Hepatocyte (in vitro differentiated cells): ENCODE measurements around the gene CDK14. TPM values are rescaled to one million over a fixed set of nuclear protein-coding genes. Genes with fewer than 3 reads are reported as not detected.

Source experiments
- DNase-seq: peaks from one replicate; pipeline ENCODE4 v3.0.0-alpha.2; 2016; ENCODE audit warnings: low spot score
- H2AFZ ChIP-seq: fragments of 200-600 bp; sonication (generic); 2 replicates; pipeline ENCODE4 v1.6.0; 2016; ENCODE audit warnings: antibody characterized with exemption, mild to moderate bottlenecking
- H3K27ac ChIP-seq: fragments of 200-600 bp; sonication (generic); 2 replicates; pipeline ENCODE4 v1.5.1; 2016; ENCODE audit warnings: mild to moderate bottlenecking
- H3K27me3 ChIP-seq: fragments of 200-600 bp; sonication (generic); 2 replicates; pipeline ENCODE4 v1.6.1; 2016
- H3K36me3 ChIP-seq: fragments of 200-600 bp; sonication (generic); replicated peaks from 2 replicates; pipeline ENCODE4 v1.5.1; 2016; ENCODE audit warnings: low read depth; ENCODE audit not compliant: insufficient read depth
- H3K4me1 ChIP-seq: fragments of 200-600 bp; sonication (generic); 2 replicates; pipeline ENCODE4 v1.5.1; 2016; ENCODE audit warnings: mild to moderate bottlenecking, moderate library complexity; ENCODE audit not compliant: insufficient read depth
- H3K4me2 ChIP-seq: fragments of 200-600 bp; sonication (generic); 2 replicates; pipeline ENCODE4 v1.6.0; 2016
- H3K4me3 ChIP-seq: fragments of 200-600 bp; sonication (generic); 2 replicates; pipeline ENCODE4 v1.5.1; 2016; ENCODE audit warnings: mild to moderate bottlenecking
- H3K79me2 ChIP-seq: fragments of 200-600 bp; sonication (generic); 2 replicates; pipeline ENCODE4 v1.6.0; 2017; ENCODE audit warnings: mild to moderate bottlenecking
- H3K9me2 ChIP-seq: fragments of 200-600 bp; sonication (generic); replicated peaks from 2 replicates; pipeline ENCODE4 v1.6.0; 2017; ENCODE audit warnings: mild to moderate bottlenecking; ENCODE audit not compliant: insufficient read depth
- H3K9me3 ChIP-seq: fragments of 200-600 bp; sonication (generic); 2 replicates; pipeline ENCODE4 v1.5.1; 2016; ENCODE audit warnings: low read depth, mild to moderate bottlenecking
- H4K20me1 ChIP-seq: fragments of 200-600 bp; sonication (generic); 2 replicates; pipeline ENCODE4 v1.6.0; 2016; ENCODE audit warnings: mild to moderate bottlenecking; ENCODE audit not compliant: insufficient read depth, poor library complexity, severe bottlenecking
- CTCF ChIP-seq: fragments of 200-600 bp; sonication (generic); IDR thresholded peaks from 2 replicates; pipeline ENCODE4 v1.5.1; 2016; ENCODE audit warnings: antibody characterized with exemption, mild to moderate bottlenecking; ENCODE audit not compliant: poor library complexity
- EZH2 ChIP-seq: fragments of 200-600 bp; sonication (generic); IDR thresholded peaks from 2 replicates; pipeline ENCODE4 v1.6.1; 2016; ENCODE audit warnings: antibody characterized with exemption, mild to moderate bottlenecking, borderline replicate concordance
- EZH2phosphoT487 ChIP-seq: fragments of 200-600 bp; sonication (generic); IDR thresholded peaks from one replicate; pipeline ENCODE4 v1.6.1; 2018; ENCODE audit warnings: antibody characterized with exemption, mild to moderate bottlenecking, low read depth, moderate library complexity; ENCODE audit not compliant: unreplicated experiment, severe bottlenecking
- WGBS: methylation state at CpG from one replicate; pipeline ENCODE4 v1.1.6; 2016; ENCODE audit warnings: low lambda C conversion rate; ENCODE audit errors: missing lambda C conversion rate; 5-methylcytosine and 5-hydroxymethylcytosine counted together
- polyA plus RNA-seq: library from polyadenylated mRNA; unstranded; fragments of >200 nt; fragmentation: Nextera tagmentation; extraction: Ambion mirVana; gene quantifications from 2 replicates; pipeline ENCODE4 v1.2.1, GENCODE V29; 2016
- total RNA-seq: library from RNA; depleted of rRNA; stranded (reverse); fragments of >200 nt; gene quantifications from 2 replicates; pipeline ENCODE4 v1.2.3, GENCODE V29; 2014

CDK14 gene
- total and polyA plus RNA-seq, 2 experiments from 2014 or later = 8.6 to 23.5 TPM

GRCh38 chr7:90856351-90857070 lies 260.4 kb downstream of the CDK14 start:
- WGBS = 82% methylated on average over 6 of the region's 6 CpGs
- TF ChIP-seq EZH2phosphoT487 (no peak), CTCF (no peak), EZH2 (no peak)
- Histone ChIP-seq H3K4me2 (no peak overlapping the region), H4K20me1 (no peaks in the 10 kb centered on the region), H3K79me2 (no peaks in the 10 kb centered on the region), H3K36me3 (no peaks in the 10 kb centered on the region), H3K27ac (no peak overlapping the region), H3K27me3 (no peaks in the 10 kb centered on the region), H3K9me3 (no peaks in the 10 kb centered on the region), H3K4me3 (no peak overlapping the region), H3K4me1 (no peaks in the 10 kb centered on the region), H2AFZ (no peak overlapping the region), H3K9me2 (no peaks in the 10 kb centered on the region)
- DNase-seq = no peak

GRCh38 chr7:90857603-90858002 lies 261.5 kb downstream of the CDK14 start:
- no peak overlapping the region for H3K27ac ChIP-seq
- no peak overlapping the region for H2AFZ ChIP-seq
- 89% methylated on average over 2 of the region's 2 CpGs for WGBS
- no peaks in the 10 kb centered on the region for H3K9me3 ChIP-seq
- H3K4me1 ChIP-seq = no peaks in the 10 kb centered on the region
- no peak overlapping the region for H3K4me2 ChIP-seq
- H3K36me3 ChIP-seq = no peaks in the 10 kb centered on the region
- no peaks in the 10 kb centered on the region for H3K9me2 ChIP-seq
- no peaks in the 10 kb centered on the region for H4K20me1 ChIP-seq
- no peak for DNase-seq
- TF ChIP-seq CTCF (no peak), EZH2 (no peak), EZH2phosphoT487 (no peak)
- no peak overlapping the region for H3K4me3 ChIP-seq
- H3K27me3 ChIP-seq = no peaks in the 10 kb centered on the region
- H3K79me2 ChIP-seq = no peaks in the 10 kb centered on the region

- 82% methylated on average over 2 of the region's 2 CpGs for WGBS
- H3K4me2 ChIP-seq = no peak overlapping the region
Measured at GRCh38 chr7:90858546-90858945, 262.4 kb downstream of the CDK14 start.

More at GRCh38 chr7:90858546-90858945, 262.4 kb downstream of the CDK14 start:
- no peak for TF ChIP-seq CTCF
- TF ChIP-seq EZH2phosphoT487 = no peak
- Histone ChIP-seq H3K36me3 (no peaks in the 10 kb centered on the region), H3K27me3 (no peaks in the 10 kb centered on the region), H3K9me3 (no peaks in the 10 kb centered on the region), H2AFZ (no peak overlapping the region), H3K79me2 (no peaks in the 10 kb centered on the region), H4K20me1 (no peaks in the 10 kb centered on the region), H3K4me1 (no peaks in the 10 kb centered on the region), H3K27ac (no peak overlapping the region), H3K9me2 (no peaks in the 10 kb centered on the region), H3K4me3 (no peak overlapping the region)
- no peak for DNase-seq
